Uterus (tissue), 4 donors: Measurements from ENCODE around the gene PHF12. TPM values are rescaled to one million over a fixed set of nuclear protein-coding genes. Genes with fewer than 3 reads are reported as not detected.

Source experiments
- DNase-seq, 2 donors: peaks; one replicate each; pipeline ENCODE4 v3.0.0-alpha.2; 2019 to 2020
- H3K27ac ChIP-seq, 2 donors: fragments of 200-600 bp; sonication (generic); 1 replicate in 1 of 2; 2 replicates in 1 of 2; pipeline ENCODE4 v1.5.1; 2016 to 2018
- H3K27me3 ChIP-seq, 2 donors: fragments of 200-600 bp; sonication (generic); one replicate each; pipeline ENCODE4 v1.5.1; 2018 to 2019; ENCODE audit warnings: control low read depth in 1 of 2
- H3K36me3 ChIP-seq, 2 donors: fragments of 200-600 bp; sonication (generic); one replicate each; pipeline ENCODE4 v1.5.1; 2019; ENCODE audit warnings: control low read depth in 1 of 2
- H3K4me1 ChIP-seq, 2 donors: fragments of 200-600 bp; sonication (generic); one replicate each; pipeline ENCODE4 v1.5.1; 2018 to 2019; ENCODE audit warnings: control low read depth in 1 of 2
- H3K4me3 ChIP-seq, 2 donors: fragments of 200-600 bp; sonication (generic); 1 replicate in 1 of 2; 2 replicates in 1 of 2; pipeline ENCODE4 v1.5.1; 2018 to 2019; ENCODE audit warnings: mild to moderate bottlenecking in 1 of 2
- H3K9me3 ChIP-seq, 2 donors: fragments of 200-600 bp; sonication (generic); one replicate each; pipeline ENCODE4 v1.5.1; 2019; ENCODE audit warnings: control low read depth in 1 of 2
- CTCF ChIP-seq, 4 experiments: fragments of 200-600 bp in 2 of 4; fragments of 450-650 bp in 2 of 4; sonication (generic) in 2 of 4; IDR thresholded peaks; one replicate each; pipeline ENCODE4 v1.5.1; 2016 to 2019; ENCODE audit warnings: antibody characterized with exemption in 4 of 4, mild to moderate bottlenecking in 2 of 4, moderate library complexity in 1 of 4
- POLR2A ChIP-seq, 2 donors: fragments of 450-650 bp; IDR thresholded peaks; one replicate each; pipeline ENCODE4 v1.6.1; 2016; ENCODE audit warnings: antibody characterized with exemption in 2 of 2, mild to moderate bottlenecking in 1 of 2, moderate library complexity in 1 of 2
- intact Hi-C: fragments of 100-400 bp; cut with DNase I; formaldehyde crosslinking; loops from one replicate; pipeline ENCODE4 v1.15.1; 2023; ENCODE audit warnings: low total_unique reads
- total RNA-seq, 4 donors: library from RNA; depleted of rRNA in 3 of 4; stranded (reverse); fragments of >200 nt in 3 of 4; gene quantifications; one replicate each; pipeline versions ENCODE4 v1.1.0 to v1.2.4, GENCODE V29; 2014 to 2023
- donor health status: DM: yes; HTN: yes; CAD: no.

Gene PHF12
- total RNA-seq, 4 donors from 2014 or later: 22.1 to 78.4 (median 55.2) TPM

GRCh38 chr17:28942925-28943324, 8.4 kb downstream of the PHF12 start:
- intact Hi-C loops: no loop called here
- H3K4me3 ChIP-seq: no peak overlapping the region
- TF ChIP-seq POLR2A (IDR thresholded peaks at IDR 0.05) (no peak), CTCF (IDR thresholded peaks at IDR 0.05) (no peak)
- no peak for DNase-seq
- H3K27ac ChIP-seq: no peak overlapping the region
- no peaks in the 10 kb centered on the region for H3K27me3 ChIP-seq
- H3K9me3 ChIP-seq: no peaks in the 10 kb centered on the region
- H3K4me1 ChIP-seq: peaks cover 8 to 13% of the 10 kb centered on the region in 2 donors
- no peaks in the 10 kb centered on the region for H3K36me3 ChIP-seq

GRCh38 chr17:28941251-28941650, 10.1 kb downstream of the PHF12 start:
- Histone ChIP-seq H3K4me1 (peaks cover 8 to 11% of the 10 kb centered on the region in 2 donors), H3K36me3 (no peaks in the 10 kb centered on the region), H3K27ac (no peak overlapping the region), H3K9me3 (no peaks in the 10 kb centered on the region), H3K4me3 (no peak overlapping the region), H3K27me3 (no peaks in the 10 kb centered on the region)
- intact Hi-C loops: no loop called here
- DNase-seq: no peak
- TF ChIP-seq CTCF (IDR thresholded peaks at IDR 0.05): no peak
- TF ChIP-seq POLR2A (IDR thresholded peaks at IDR 0.05): no peak

GRCh38 chr17:28940675-28941074, 10.6 kb downstream of the PHF12 start:
- H3K4me1 ChIP-seq: peaks cover 8 to 10% of the 10 kb centered on the region in 2 donors
- no peaks in the 10 kb centered on the region for H3K36me3 ChIP-seq
- intact Hi-C loops: no loop called here
- DNase-seq: no peak
- H3K4me3 ChIP-seq: no peak overlapping the region
- no peak overlapping the region for H3K27ac ChIP-seq
- TF ChIP-seq POLR2A (IDR thresholded peaks at IDR 0.05) (no peak), CTCF (IDR thresholded peaks at IDR 0.05) (no peak)
- H3K9me3 ChIP-seq: no peaks in the 10 kb centered on the region
- H3K27me3 ChIP-seq: no peaks in the 10 kb centered on the region

GRCh38 chr17:28940142-28940541, 11.2 kb downstream of the PHF12 start:
- Histone ChIP-seq H3K4me1 (peaks cover 8 to 10% of the 10 kb centered on the region in 2 donors), H3K4me3 (no peak overlapping the region), H3K27ac (no peak overlapping the region), H3K36me3 (no peaks in the 10 kb centered on the region), H3K9me3 (no peaks in the 10 kb centered on the region), H3K27me3 (no peaks in the 10 kb centered on the region)
- DNase-seq: no peak
- intact Hi-C loops: no loop called here
- TF ChIP-seq POLR2A (IDR thresholded peaks at IDR 0.05) (no peak), CTCF (IDR thresholded peaks at IDR 0.05) (no peak)

GRCh38 chr17:28938552-28938951, 12.8 kb downstream of the PHF12 start:
- H3K27ac ChIP-seq: no peak overlapping the region
- no peaks in the 10 kb centered on the region for H3K9me3 ChIP-seq
- peaks cover 8 to 10% of the 10 kb centered on the region in 2 donors for H3K4me1 ChIP-seq
- H3K36me3 ChIP-seq: no peaks in the 10 kb centered on the region
- H3K27me3 ChIP-seq: no peaks in the 10 kb centered on the region
- no peak for DNase-seq
- no peak overlapping the region for H3K4me3 ChIP-seq
- TF ChIP-seq POLR2A (IDR thresholded peaks at IDR 0.05): no peak
- no peak for TF ChIP-seq CTCF (IDR thresholded peaks at IDR 0.05)
- intact Hi-C loops: no loop called here
